HUES6 (cell line): ENCODE results near the gene FAM72A.
"Not testable (repeated sequence)": the region's sequence is repeated elsewhere in the genome, so short reads cannot be mapped to it uniquely, and the experiment has no call there.

Source experiments
- H3K27ac ChIP-seq: 2 replicates; pipeline ENCODE4 v1.7.0; 2013; ENCODE audit warnings: low read depth, mild to moderate bottlenecking, low read length, inconsistent platforms
- H3K27me3 ChIP-seq: 2 replicates; pipeline ENCODE4 v1.6.1; 2013; ENCODE audit warnings: low read length; ENCODE audit not compliant: control insufficient read depth, insufficient read depth
- H3K36me3 ChIP-seq: 2 replicates; pipeline ENCODE4 v1.6.1; 2013; ENCODE audit warnings: low read length; ENCODE audit not compliant: control insufficient read depth, insufficient read depth
- H3K4me1 ChIP-seq: 2 replicates; pipeline ENCODE4 v1.6.1; 2013; ENCODE audit warnings: low read length; ENCODE audit not compliant: control insufficient read depth, insufficient read depth
- H3K4me3 ChIP-seq: 2 replicates; pipeline ENCODE4 v1.5.1; 2013; ENCODE audit warnings: low read depth, low read length
- H3K9ac ChIP-seq: one replicate; pipeline ENCODE4 v1.6.1; 2013; ENCODE audit warnings: mild to moderate bottlenecking, low read length
- H3K9me3 ChIP-seq: 2 replicates; pipeline ENCODE4 v1.6.1; 2013; ENCODE audit warnings: low read depth, low read length; ENCODE audit not compliant: control insufficient read depth, insufficient read depth

Gene FAM72A

DNA sequence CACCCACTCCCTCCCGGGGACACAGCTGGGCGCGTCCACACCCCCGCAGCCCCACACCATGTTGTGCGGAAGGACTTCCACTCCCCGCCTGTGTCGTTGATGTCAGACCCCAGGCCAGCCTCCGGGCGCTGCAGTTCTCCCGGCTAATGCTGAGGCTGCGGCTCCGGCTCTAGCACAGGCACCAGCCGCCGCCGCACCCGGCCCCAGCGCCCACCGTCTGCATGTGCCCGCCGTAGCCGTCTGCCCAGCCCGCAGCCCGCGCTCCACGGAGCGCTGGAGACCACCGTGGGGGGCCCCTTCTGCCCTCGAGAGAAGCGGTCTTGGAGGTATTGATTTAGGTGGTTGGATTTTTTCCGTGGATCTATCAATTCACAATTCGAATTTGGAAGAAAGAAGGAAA, 2.9 kb upstream of the FAM72A start:
- H3K9ac ChIP-seq, H3K27me3 ChIP-seq, H3K9me3 ChIP-seq, H3K27ac ChIP-seq, H3K4me1 ChIP-seq, H3K36me3 ChIP-seq: not testable (repeated sequence)
- 0 out of 2 replicates have a peak overlapping the region, but pooled peaks have one; percentile 26 for H3K4me3 ChIP-seq

GRCh38 chr1:206204871-206205270, 2.2 kb upstream of the FAM72A start:
- H3K27me3 ChIP-seq, H3K27ac ChIP-seq, H3K4me1 ChIP-seq, H3K9me3 ChIP-seq, H3K36me3 ChIP-seq: not testable (repeated sequence)
- H3K4me3 ChIP-seq, result peak overlapping the region; percentile 52
- peak overlapping the region; percentile 33 for H3K9ac ChIP-seq

DNA sequence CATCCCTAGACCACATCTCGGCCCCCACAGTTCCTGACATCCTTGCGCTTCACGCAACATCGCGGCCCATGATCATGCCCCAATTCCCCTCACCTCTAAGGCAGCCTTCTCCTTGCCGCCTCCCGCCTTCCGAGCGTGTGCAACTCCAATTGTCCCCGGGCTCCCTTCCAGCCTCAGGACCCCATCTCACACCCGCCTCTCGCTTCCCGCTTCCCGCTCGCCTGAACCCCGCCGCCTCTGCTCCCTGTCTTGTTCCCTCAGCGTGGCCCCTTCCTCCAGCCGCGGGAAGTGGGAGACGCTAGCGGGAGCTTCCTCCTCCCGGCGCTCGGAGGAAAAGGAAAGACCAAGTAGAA, 1.5 kb upstream of the FAM72A start:
- H3K36me3 ChIP-seq, H3K9ac ChIP-seq, H3K4me1 ChIP-seq, H3K27me3 ChIP-seq, H3K27ac ChIP-seq, H3K9me3 ChIP-seq: not testable (repeated sequence)
- H3K4me3 ChIP-seq, result peak overlapping the region; percentile 54

- Histone ChIP-seq H3K4me3 (peak within 1 kb of the TSS; percentile 61), H3K9ac (peak within 1 kb of the TSS; percentile 44)
- not testable (repeated sequence) for H3K9me3 ChIP-seq, H3K27me3 ChIP-seq, H3K36me3 ChIP-seq, H3K27ac ChIP-seq, H3K4me1 ChIP-seq
These were observed 922 bp upstream of the FAM72A start, which contains the start of gene SRGAP2 for GRCh38 chr1:206203364-206204158. Gene SRGAP2, plus strand, starts transcription at chr1:206203541. Its CDS starts 2,430 bp downstream, at chr1:206205971.

DNA sequence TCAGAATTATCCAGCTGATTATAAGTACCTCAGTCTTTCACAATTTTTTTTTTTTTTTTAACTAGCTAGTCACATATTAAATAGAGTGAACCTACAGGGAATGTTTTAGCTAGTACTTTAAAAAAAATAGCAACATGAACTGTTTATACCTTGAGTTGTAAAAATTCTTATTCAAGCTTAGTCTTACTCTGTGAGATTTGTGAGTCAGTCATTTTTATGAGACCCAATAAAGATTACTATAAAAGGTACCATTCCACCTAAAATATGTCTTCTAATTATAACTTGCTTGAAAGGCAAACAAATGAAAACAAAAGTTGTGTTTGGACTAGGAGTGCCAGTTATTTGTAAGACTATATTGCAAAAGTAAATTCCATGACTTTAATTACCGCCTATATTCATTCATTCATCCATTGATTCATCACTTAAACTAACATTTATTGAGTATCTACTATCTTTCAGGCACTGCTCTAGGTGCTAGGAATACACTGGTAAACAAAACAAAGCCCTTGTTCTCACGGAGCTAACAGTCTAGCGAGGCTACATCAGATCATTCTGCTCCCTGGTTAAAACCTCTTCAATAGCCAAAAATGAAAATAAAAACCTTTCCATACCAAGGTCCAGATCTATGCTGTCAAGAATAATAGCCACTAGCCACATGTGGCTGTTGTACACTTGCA, 5.8 kb downstream of the FAM72A start:
- H3K27me3 ChIP-seq, H3K4me3 ChIP-seq: not testable (repeated sequence)

DNA sequence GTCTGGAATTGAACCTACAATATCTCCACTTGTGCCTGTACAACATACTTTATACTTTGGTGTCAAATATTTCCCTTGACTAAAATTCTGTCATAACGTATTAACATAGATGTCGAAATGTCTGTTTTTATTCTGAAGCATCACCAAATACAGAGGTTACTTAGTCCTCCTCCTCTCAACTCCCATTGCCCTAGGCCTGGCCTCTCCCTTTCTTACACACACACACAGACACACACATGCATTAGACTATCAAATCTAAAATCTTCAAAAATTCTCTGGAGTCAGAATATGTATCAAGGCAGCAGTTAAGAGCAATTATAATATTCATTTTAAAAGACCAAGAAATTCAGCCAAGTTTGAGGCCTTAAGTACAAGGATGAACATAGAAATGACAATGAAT, 7.5 kb downstream of the FAM72A start:
- not testable (repeated sequence) for H3K9ac ChIP-seq, H3K27ac ChIP-seq, H3K4me1 ChIP-seq, H3K36me3 ChIP-seq, H3K4me3 ChIP-seq, H3K9me3 ChIP-seq, H3K27me3 ChIP-seq

More for the DNA sequence above, 5.8 kb downstream of the FAM72A start:
- H3K9ac ChIP-seq, H3K9me3 ChIP-seq, H3K4me1 ChIP-seq, H3K27ac ChIP-seq, H3K36me3 ChIP-seq: not testable (repeated sequence)

DNA sequence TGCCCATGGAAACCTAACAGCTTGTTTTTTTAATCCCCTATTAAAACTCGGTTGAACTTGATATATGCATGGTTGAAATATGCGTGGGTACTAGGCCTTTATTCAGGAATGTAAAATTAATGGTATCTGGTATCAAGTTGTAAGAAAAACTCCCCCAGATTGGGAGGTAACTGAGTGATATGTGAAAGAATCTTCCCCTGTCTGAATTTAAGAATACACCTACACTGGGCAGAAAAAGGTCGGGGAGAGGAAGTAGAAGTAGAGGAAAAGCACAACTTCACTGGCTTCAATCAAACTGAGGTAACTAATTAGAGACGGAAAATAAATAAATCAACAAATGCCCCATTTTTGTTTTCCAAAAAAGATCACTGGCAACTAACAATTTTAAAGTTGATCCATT, 15.8 kb downstream of the FAM72A start:
- not testable (repeated sequence) for H3K4me3 ChIP-seq, H3K27me3 ChIP-seq, H3K9me3 ChIP-seq

GRCh38 chr1:206185778-206186177, 16.9 kb downstream of the FAM72A start:
- not testable (repeated sequence) for H3K27ac ChIP-seq, H3K36me3 ChIP-seq, H3K4me1 ChIP-seq, H3K4me3 ChIP-seq, H3K9me3 ChIP-seq, H3K27me3 ChIP-seq, H3K9ac ChIP-seq

More for the DNA sequence above, 15.8 kb downstream of the FAM72A start:
- not testable (repeated sequence) for H3K27ac ChIP-seq, H3K4me1 ChIP-seq, H3K9ac ChIP-seq, H3K36me3 ChIP-seq

GRCh38 chr1:206183788-206184187, 18.9 kb downstream of the FAM72A start:
- not testable (repeated sequence) for H3K4me3 ChIP-seq, H3K36me3 ChIP-seq, H3K9me3 ChIP-seq, H3K9ac ChIP-seq, H3K27ac ChIP-seq, H3K27me3 ChIP-seq, H3K4me1 ChIP-seq

- H3K9me3 ChIP-seq, H3K9ac ChIP-seq, H3K4me3 ChIP-seq, H3K27ac ChIP-seq, H3K36me3 ChIP-seq, H3K27me3 ChIP-seq, H3K4me1 ChIP-seq: not testable (repeated sequence)
These were observed 20.0 kb downstream of the FAM72A start for GRCh38 chr1:206182368-206183317.

DNA sequence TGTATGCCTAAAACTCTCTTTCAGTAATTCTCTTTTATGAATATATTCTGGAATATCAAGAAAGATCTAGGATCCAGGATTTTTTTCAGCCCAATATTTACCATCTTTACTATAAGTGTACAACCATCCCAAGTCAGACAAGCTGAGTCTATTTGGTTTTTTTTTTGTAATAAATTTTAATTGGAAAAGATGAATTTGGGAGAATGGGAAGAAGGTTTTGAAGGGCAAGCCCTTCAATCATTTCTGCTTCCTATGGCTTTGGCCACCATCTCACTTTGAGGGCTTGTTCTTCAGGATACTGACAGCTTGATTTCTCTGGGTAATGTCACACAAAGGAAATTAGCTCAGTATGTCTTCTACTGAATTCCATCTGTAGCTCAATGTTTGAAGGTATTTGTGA, 23.0 kb downstream of the FAM72A start:
- H3K9ac ChIP-seq, H3K27ac ChIP-seq: not testable (repeated sequence)

More for the DNA sequence above, 23.0 kb downstream of the FAM72A start:
- H3K9me3 ChIP-seq, H3K4me1 ChIP-seq, H3K4me3 ChIP-seq, H3K27me3 ChIP-seq, H3K36me3 ChIP-seq: not testable (repeated sequence)
